HG02884 (cell line): Measurements from ENCODE around the gene MS4A10.
"Not testable (repeated sequence)": the region's sequence is repeated elsewhere in the genome, so short reads cannot be mapped to it uniquely, and the experiment has no call there.

Source experiments
- ATAC-seq: cut with Tn5 transposase; IDR thresholded peaks from one replicate; pipeline ENCODE4 v1.9.1; 2021; ENCODE audit warnings: mild to moderate bottlenecking, moderate library complexity; ENCODE audit not compliant: unreplicated experiment

MS4A10 gene

DNA sequence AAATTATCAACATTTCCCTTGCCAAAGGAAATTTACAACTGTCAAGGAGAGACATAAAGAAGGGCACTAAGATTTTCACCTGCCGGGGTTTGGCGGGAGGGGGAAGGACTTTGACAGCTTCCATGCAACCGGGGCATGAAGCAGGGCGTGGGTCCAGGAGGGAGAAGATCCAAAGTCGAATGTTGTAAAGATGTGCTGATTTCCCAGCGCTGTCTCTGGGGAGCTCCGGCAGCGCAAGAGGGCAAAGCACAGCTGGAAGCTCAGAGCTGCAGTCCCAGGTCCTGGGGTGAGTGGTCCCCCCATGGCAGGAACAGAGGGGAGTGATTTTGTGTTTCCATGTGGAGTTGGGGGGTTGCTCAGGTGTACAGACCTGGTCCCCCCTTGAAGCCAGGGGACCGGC lies at the start of gene MS4A10:
MS4A10 (plus strand) TSS at position 198 of the 400 bp plus-strand sequence. CDS start 5,003 bp downstream, outside the sequence.
- no peak for ATAC-seq

DNA sequence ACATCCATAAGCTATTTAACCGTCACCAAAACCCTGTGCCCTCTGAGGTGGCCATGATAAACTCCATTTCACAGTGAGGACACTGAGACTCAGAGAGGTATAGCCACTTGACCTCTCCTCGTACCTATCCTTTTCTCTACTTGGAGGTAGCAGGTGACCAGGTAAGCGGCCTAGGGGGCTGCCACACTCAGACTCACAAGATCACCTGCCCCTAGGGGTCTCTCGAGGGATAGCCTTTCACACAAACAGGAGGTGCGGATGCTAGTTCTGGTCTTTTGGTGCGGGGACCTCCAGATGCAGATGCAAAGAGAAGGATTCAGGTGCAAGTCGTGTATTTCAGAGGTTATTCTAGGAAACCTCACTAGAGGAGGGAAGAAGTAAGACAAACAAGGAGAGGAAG lies 46.0 kb upstream of the MS4A10 start:
- no peak for ATAC-seq

DNA sequence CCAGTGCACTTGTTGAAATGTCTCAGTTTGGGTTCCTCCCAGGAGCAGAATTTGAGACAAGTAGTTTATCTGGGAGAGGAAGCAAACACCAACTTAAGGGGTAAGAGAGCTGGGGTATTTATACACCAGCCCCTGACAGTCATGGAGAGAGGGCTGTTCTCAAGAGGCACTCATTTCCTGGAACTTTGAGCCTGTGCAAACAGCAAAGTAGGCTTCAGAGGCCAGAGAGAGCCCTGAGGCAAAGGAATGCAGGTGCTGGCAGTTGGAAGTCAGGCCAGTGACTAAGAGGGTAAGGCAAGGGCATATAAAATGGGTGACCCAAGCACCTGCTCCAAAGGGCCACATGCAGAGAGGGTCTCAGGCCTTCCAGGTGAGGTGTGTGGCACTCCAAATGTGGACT lies 44.6 kb upstream of the MS4A10 start:
- no peak for ATAC-seq

DNA sequence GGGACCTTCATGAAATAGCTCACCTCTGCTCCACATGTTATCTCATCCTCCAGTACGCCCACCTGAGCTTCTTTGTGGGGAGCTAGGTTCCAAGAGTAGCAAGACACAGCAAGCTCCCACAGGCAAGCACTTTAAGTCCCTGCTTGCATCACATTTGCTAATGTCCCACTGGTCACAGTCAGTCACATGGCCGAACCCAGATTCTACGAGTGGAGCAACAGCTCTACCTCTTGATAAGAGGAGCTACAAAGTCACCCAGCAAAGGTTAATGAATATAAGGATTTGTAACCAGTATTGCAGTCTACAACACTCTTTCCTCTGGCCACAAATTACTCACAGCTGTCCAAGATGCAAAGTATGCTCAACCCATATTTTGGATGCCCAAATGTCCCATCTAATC lies 43.7 kb upstream of the MS4A10 start:
- ATAC-seq = no peak

- no peak for ATAC-seq
These were observed 42.1 kb upstream of the MS4A10 start for GRCh38 chr11:60743058-60743457.

DNA sequence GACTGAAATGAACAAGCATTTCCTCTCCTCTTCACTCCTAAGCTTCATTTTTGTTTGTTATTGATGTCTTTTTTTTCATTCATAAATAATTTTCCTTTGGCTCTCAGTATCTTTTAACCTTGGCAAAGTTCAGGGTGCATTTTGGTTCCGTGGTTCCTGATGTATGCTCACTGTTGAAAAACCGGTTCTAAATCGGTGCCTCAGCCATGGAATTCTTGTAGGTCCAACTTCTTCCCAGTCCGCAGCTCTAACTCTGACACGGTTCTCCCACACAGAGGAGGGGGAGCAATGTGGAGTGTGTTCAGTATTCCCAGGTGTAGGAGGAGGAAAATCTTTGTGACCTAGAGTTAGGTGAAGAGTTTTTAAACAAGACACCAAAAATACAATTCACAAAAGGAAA lies 41.0 kb upstream of the MS4A10 start:
- ATAC-seq = no peak

- ATAC-seq = no peak
These were observed 37.7 kb upstream of the MS4A10 start for GRCh38 chr11:60747359-60747873.

DNA sequence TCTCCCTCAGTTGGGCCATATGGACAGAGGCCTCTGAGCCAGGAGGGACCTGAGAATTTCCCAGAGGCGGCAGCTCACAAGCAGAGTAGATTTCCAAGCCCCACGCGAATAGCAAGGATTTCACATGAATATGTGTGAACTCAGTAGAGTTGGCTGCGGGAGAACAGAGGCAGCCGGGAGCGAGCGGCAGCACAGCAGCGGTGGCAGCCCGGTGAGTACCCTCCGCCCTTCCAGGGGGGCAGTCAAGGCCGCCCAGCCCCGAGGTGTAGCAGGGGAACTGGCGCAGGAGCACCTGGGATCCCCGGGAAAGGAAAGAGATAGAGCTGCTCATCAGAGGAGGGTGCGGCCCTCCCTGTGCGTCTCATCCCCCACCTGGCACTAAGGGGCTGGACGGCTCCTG lies 36.9 kb upstream of the MS4A10 start:
- no peak for ATAC-seq

DNA sequence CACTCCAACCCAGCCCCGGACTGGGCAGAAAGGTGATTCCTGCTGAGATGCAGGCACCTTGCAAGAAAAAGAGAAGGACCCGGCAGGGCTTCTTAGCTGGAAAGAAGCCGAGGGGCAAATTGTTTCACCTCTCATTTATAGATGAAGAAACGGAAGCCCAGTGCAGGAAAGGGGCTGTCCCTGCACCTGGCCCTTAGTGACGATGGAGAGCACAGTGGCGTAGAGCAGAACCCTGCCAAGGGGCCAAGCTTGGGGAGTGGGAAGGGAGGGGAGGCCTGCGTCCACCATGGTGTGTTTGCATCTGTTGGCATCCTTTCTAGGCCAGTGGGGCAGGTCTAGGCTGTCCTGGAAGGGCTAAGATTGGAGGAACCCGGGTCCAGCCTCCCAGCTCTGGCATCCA lies 36.3 kb upstream of the MS4A10 start:
- no peak for ATAC-seq

DNA sequence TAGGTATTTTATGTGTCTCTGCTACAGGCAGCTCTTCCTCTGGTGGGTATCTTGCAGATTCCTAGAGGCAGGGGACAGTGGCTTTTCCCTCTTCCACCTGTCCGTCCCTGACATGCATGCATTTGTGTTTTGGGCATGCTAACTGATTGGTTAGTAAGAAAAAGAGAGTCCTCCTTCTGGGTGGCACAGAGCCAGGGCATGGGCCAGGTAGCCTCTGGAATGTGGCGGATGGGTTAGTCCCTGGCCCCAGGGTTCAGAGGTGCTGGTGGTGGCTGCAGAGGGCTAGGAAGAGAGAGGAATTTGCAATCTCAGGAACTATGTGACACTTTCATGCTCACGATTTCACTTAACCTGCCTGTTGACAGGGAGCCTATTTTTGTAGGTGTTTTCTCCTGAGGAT lies 34.2 kb upstream of the MS4A10 start:
- no peak for ATAC-seq

- ATAC-seq = no peak
These were observed 31.8 kb upstream of the MS4A10 start for GRCh38 chr11:60753309-60753708.

DNA sequence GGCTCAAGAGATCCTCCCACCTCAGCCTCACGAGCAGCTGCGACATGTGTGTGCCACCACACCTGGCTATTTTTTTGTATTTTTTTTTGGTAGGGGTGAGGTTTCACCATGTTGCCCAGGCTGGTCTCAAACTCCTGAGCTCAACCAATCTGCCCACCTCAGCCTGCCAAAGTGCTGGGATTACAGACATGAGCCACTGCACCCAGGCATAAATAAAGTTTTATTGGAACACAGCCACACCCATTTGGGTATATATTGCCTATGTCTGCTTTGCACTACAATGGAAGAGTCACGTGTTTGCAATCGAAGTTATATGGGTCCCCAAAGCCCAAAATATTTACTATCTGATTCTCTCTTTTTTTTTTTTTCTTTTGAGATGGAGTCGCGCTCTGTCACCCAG lies 30.2 kb upstream of the MS4A10 start:
- no peak for ATAC-seq

- ATAC-seq = no peak
These were observed 28.7 kb upstream of the MS4A10 start, which contains the start of gene MS4A15 for GRCh38 chr11:60756307-60757032. TSS of gene MS4A15 (plus strand) at chr11:60756867. CDS start at chr11:60763734, 6,867 bp downstream.

DNA sequence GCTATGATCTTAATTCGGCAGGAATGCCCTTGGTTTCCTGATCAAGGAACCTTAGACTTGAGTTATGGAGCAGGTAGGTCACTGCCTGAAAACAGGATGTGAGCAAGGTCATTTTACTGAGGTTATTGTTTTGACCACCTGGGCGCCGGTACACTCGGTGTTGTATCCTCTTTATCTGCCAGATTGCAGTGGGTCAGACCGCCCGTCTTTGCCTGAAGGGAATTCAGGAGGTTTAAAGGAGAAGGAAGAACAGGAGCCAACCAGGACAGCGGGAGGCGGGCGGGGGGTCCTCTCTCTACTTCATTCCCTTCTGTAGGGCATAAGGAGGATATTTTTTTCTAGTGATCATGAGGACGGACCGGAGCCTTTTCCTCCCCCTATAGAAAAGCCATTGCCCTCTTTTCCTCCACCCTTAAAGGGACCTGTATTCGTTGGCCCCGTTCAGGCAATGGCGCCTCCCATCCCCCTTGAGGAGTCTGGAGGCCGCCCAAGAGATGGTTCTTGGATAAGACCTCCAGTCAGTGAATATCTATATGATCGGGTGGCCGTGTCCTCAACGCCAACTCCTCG lies 27.8 kb upstream of the MS4A10 start:
- ATAC-seq = no peak

- ATAC-seq = not testable (repeated sequence)
These were observed 26.5 kb upstream of the MS4A10 start for GRCh38 chr11:60758671-60759070.

DNA sequence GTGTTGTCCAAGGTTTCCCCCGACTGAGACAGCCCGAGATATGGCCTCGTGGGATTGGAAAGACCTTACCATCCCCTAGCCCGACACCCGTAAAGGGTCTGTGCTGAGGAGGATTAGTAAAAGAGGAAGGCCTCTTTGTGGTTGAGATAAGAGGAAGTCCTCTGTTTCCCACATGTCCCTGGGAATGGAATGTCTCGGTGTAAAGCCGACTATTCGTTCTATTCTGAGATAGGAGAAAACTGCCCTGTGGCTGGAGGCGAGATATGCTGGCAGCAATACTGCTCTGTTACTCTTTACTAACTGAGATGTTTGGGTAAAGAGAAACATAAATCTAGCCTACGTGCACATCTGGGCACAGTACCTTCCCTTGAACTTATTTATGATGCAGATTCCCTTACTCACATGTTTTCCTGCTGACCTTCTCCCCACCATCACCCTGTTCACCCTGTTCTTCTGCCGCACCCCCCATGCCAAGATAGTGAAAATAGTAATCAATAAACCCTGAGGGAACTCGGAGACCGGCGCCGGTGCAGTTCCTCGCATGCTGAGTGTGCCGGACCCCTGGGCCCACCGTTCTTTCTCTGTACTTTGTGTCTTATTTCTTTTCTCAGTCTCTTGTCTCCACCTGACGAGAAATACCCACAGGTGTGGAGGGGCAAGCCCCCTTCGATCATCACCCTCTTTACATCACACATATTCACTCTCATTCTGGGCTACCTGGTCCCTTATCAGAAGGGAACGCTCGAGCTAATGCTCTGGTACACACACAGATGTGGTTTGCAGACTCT lies 25.5 kb upstream of the MS4A10 start:
- not testable (repeated sequence) for ATAC-seq

GRCh38 chr11:60761436-60762190 lies 23.5 kb upstream of the MS4A10 start:
- ATAC-seq = peak; percentile 38

GRCh38 chr11:60762851-60763691 lies 22.1 kb upstream of the MS4A10 start:
- ATAC-seq = peak; percentile 53

- ATAC-seq = no peak
These were observed 21.3 kb upstream of the MS4A10 start for GRCh38 chr11:60763692-60764369.
